DMS114 treated with DMSO at 0.1 percent for 48 hours (cell line): Measurements from ENCODE around the gene NAA80.

Experiments
- DNase-seq: peaks from one replicate; lab custom pipeline; 2025; ENCODE audit not compliant: unreplicated experiment; lab: John Stamatoyannopoulos, UW

NAA80 gene

DNA sequence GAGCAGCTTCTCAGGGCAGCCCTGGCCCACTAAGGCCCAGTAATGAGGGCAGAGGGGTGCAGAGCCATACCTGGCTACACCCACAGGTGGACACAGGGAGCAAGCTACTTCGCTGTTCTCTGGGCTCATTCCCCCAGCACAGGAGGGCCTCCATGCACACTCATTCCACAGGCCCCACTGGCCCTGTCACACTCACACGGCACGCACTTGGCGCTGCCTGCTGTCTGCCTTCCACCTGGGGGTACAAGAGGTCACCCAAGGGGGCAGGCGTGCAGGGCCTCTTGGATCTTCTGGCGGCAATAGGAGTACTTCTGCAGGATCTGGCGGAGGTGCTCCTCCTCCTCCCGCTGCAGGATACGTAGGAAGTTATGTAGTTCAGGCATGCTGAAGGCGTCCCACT is 31.1 kb upstream of the NAA80 start:
- no peak for DNase-seq

DNA sequence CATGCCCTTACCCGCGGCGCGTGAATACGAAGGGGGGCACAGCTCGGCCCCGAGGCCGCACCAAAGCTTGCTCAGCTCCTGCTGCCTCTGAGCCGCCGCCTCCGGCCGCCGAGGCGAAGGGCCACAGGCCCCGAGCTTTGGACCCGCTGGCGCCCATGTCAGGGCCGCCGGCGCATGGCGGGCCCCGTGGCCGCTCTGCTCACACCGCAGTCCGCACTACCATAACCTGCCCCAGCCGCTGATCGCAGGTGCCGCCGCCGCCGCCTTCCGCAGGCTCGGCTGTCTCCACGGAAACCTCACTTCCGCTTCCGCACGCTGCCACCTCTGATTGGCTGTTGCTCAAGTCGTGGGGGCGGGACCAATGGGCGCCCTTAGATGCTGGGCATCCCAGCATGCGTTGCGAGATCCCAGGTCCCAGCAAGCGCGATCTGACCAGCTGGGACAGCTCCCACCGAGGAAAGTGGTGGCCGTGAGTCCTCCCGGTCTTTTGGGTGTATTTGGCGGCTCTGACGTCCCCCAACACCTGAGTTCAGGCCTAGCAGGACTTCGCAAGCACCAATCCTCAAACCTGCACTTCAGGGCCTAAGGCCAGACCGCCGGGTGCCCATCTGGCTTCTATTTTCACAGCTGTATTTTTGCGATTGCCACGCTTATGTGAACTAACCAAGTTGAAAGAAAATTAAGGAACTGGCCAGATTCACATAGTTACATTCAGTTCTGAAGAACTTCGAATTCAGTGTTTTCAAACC is 28.9 kb upstream of the NAA80 start, which contains the start of gene TUSC2:
Gene TUSC2, minus strand, starts transcription at position 281 of the 749 bp plus-strand sequence. Its CDS starts 124 bp downstream, at position 157.
- DNase-seq, result peak; percentile 77

DNA sequence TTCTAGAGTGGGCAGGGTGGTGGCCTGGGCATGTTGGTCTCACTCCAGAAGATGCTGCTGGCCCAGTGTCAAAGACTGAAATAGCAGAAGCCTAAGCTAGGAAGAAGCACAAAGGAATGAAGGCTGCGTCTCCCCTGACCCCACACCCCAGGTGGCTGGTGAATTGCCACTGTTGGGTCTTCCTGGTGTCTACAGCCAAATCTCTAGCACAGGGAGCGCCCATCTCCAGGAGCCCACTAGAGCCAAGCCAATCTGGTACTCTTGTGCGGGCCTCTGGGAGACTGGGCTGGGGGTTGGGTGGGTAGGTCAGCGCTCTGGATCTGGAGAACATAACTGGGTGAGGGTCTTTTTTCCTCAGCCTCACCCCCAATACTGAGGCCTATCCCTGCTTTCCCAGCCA is 27.9 kb upstream of the NAA80 start:
- no peak for DNase-seq

DNA sequence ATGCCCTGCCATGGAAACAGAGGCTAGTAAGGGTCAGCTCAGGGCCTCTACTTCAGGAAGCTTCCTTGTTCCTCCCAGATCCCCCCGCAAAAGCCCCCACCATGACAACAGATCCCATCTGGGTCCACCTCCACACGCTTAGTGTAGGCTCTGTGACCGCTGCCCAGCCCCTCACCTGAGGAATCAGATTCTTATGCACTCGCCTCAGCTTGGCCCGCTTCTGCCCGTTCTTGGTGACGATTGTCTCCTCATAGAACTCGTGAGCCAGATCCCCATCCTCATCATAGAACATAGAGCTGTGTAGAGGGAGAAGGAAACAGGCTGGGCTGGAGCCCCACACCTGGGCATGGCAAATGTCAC is 27.0 kb upstream of the NAA80 start:
- DNase-seq, result no peak

DNA sequence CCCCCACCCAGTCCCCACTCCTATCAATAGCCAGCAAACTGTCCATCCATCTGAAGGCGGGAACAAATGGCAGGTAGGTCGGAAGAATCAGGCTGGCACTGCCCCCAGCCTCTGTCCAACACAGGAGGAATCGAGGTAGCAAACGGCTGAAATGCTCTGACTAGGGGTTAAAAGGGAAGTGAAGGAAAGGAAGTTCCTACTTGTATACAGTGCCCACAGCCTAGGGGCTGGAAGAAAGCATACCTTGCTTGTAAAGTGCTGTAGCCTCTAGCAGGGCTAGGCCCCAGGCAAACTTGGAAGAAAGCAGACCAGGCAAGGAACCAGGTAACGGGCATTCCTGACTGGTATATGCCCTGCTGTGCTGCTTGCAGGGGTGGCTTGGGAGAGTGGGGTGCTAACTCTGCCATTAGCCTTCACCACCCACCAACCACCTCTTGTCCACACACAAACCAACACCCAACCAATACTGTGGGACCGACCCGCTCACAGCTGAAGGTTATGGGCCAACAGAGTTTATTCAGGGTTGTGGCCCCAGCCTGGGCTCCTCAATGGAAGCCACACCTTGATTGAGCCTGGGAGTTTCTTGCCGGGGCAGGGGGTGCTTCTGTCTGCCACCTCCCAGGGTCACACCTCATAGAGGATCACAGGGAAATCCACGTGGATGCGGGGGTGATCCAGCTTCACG is 26.4 kb upstream of the NAA80 start:
- no peak for DNase-seq

DNA sequence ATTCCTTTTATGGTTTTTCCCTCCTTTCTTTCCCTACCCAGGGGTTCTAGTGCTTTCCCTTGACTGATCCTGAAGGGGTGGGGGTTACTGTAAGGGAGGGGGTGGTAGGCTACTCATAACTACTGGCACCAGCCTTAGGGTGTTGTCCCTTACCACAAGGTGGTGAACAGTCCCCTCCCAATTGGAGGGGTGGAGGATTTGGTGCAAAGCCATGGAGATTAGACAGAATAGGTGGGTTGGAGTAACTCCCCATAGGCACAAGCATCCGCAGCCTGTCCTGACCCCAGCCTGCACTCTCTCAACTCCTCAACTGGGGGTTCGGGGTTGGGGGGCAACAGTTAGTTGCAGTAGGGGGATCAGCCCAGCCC is 25.9 kb upstream of the NAA80 start:
- no peak for DNase-seq

DNA sequence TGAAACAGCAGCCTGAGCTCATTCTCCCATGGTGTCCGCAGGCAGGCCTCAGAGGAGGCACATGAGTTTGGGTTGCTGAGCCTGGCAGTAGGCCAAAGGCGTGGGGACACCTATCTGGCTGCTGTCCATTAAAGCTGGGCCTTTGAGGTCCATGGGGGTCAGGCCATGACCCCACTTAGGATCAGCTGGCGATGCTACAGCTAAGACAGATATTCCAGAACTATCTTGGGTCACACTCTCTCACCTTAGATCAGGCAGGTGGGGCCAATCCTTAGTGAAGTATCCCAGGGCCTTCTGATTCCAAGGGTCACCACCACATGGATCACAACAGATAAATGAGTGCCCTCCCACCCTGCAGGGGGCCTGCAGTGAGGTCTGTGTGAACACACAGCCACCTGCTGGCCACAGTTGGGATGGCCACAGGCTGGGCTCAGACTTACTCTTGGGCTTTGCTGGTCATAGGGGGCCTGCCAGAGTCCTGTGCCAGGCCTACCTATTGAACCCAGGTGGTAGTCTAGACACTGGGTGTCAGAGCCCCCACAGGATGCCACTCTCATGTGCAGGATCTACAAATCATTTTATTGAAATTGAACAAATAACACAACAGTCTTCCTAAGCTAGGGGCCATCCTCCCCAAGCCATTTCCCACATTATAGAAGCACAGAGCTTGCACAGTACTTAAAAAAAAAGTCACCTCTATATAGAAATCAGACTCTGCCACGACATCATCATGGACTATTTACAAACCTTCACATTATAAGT is 25.3 kb upstream of the NAA80 start:
- DNase-seq, result peak; percentile 30

DNA sequence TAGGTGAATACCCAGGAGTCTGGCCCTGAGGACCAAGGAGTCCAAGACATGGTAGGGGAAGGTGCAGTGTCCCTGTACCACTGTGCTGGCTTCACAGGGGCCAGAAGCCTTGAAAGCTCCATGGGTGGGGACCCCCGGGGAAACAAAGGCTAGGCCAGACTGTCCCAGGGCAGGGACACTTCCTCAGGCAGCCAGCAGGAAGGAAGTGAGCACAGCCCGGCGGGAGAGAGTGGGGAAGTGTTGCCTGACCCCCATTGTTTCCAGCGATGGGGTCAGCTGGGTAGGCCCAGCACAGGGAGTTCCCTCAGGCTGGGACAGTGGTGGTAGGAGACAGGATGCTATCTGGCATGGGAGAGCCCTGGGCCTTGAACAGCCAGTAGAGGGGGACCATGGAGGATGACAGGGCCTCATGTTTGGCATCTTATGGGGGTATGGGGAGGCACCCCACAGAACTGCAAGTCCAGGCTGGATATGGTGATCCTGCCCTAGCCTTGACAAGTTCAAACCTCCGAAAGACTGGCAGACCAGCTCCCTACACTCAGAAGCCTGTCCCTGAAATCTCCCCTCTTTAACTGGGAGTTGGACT is 24.5 kb upstream of the NAA80 start:
- no peak for DNase-seq

DNA sequence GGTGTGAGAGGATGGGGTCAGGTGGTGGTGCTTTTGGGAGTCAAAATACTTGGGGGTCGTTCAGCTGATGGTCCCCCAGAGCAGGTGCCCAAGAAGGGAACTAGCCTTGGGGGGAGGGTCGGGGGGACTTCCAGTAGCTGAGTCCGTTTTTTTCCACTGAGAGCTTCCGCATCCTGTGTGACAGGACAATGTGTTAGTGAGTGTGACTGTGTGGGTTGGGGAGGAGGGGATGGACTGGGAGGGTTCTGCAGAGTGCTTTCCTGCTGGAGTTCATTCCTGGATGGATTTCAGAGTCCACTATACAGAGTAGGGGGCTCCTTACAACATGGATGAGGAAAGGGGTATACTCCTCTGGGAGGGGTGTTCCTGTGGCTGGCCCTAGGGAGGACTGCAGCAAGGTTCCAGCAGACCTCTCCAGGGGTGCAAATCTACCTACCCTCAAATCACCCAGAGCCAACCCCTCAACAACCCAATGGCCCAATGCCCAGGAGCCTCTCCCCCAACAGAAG is 23.9 kb upstream of the NAA80 start:
- no peak for DNase-seq

DNA sequence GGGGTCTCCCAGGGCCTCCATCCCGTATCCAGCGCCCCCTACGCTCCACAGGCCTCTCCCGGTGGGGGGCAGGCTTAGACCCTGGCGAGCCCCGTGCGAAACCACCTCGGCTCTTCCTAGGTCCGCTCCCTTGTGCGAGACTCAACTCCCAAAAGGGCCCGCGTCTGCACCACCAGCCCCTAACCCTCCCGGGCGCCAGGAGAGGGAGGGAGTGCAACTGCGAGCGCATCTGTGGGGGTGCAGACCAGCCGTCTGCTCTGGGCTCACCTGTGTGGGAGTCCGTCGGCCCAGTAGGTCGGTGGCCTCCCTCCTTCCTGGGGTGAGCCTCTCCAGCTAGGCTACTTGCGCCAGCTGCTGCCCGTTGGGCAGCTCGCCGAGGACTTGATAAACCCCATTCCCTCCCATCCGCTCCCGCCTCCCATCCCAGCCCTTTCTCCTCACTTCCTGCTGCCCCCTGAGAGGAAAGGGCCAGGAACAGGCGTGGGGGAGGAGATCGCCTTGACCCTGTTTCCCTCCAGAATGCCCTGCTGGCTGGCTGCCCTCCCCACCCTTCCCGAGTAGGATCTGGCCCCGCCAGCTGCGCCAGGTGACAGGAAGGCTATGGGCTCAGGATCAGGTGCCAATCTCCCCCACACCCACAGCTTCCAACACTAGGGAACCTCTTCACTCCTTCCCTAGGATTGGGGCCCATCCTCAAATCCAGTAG is 23.3 kb upstream of the NAA80 start, which contains the start of gene HYAL2:
Gene HYAL2, minus strand, starts transcription at position 360 of the 706 bp plus-strand sequence. CDS start 2,256 bp downstream, outside the sequence.
- no peak for DNase-seq

DNA sequence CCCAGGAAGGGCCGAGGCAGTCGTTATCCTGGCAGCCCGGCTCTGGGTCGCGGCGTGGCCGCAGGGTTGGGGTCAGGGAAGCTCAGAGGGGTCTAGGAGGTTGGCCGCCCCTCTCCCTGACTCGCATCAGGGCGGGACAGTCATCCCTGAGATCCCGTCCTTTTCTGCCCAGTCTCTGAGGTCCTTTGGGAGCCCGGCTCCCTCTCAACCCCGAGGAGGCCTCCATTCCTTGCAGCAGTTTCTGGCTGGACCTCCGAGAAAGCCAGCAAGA is 22.8 kb upstream of the NAA80 start:
- no peak for DNase-seq

DNA sequence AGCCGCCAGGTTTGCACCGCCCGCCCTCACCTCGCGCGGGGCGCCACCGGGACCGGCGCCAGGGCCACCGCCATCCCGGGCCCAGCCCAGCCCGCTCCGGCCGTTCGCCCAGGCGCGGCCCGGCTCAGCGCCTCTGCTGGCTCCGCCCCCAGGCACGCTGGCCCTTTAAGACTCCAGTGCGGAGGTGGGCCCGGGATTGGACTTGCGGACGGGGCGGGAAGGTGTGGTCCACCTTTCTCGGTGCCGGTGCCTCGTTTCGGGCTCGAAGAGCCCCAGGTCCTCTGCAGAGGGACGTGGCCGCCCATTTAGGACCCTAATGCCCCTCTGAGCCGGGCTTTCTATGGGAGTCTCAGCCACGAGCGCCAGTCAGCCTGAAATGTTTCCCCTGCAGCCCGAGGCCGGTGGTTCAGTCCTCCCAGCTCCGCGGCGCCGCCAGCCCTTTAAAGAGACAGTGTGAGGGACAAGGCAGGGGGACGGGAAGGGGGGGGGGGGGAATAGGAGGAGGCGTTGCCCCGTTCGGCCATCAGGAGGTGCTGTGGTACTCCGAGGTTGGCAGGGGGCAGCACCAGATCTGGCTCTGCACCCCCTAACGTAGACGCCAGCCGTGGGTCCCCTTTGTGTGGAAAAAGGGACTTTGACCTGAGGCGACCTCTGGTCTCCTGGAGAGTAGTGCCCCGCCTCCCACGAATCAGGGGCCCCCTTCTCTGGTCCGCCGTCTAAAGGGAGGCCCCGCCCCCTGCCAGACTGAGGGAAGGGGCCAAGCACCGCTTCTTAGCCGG is 22.3 kb upstream of the NAA80 start:
- DNase-seq, result peak; percentile 78

DNA sequence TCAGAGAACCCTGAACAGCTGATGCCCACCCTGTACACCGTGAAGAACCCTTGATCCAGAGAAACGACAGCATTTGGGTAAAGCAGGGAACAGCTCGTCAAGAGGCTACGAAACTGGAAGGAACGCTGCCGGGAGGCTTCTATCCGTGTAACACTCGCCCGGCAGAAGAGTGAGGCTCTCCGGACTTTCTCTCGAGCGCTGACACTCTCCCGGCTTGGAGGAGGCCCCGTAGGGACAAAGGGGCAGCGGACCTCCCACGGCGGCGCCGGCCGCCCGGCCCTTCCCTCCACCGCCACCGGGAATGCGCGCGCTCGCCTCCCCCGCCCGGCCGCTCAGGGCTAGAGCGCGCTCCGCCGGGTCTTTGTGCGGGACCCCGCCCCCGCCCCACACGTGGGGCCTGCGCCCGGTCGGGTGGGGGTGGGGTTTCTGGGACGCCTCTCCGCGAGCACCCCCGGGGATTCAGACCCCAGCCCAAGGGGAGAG is 21.7 kb upstream of the NAA80 start:
- DNase-seq, result no peak

DNA sequence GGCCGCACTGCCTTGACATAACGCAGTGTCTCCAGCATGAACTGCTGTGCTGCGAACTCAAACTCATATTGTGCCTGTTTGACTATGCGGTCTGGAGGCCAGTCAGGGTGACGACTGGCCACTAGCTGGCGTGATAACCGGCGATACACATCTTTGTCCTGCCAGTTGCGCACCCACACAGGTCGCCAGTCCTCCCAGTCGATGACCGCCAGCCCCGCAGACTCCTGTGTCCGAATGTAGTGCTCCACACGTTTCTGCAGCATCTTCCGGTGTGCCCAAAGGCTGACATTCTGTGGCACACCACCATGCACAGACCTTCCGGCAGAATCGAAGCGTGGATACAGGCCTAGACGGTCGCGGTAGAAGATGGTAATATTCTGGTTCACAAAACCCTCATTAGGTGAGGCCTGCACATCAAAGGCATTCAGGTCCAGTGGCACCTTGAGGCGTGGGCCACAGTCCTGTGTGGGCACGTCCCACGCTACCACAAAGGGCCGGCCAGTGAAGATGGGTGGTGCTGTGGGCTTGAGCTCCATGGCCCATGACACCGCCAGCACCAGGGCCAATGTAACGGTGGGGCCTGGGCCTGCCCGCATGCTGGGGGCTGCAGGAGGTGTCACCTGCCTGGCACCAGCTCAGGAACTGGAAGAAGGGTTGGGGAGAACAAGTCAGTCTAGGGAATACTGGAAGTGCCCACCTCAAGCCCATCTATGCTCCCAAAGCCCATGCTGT is 20.9 kb upstream of the NAA80 start:
- no peak for DNase-seq

DNA sequence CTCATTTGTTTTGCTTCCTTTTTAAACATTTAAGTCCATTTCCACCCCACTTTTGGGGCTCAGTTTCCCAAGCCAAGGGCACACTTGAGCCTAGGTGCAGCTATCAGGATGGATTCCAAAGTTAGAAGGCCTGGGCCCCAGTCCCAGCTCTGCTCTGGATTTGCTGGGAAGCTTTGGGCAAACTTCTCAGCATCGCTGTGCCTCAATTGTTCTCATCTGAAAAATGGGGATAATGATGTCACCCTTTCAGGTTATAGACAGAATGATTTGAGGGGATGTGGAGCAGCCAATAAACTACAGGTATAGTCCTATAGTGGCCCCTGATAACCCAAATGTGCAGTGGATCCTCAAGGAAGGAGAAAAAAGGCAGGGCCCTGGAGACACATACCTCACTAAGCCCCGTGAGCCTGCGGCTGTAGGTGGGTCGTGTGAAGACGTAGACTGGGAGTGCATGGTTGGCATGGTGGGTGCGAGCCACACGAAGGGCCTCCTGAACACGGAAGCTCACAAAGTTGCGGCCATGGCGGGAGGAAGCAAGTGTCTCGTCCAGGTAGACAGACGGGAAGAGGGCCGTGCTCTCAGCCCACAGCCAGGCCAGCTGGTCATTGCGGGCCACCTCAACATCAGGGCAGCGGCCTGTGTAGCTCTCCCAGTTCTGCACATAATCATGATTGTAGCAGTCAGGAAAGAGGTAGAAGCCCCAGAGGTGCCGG is 20.1 kb upstream of the NAA80 start:
- no peak for DNase-seq

DNA sequence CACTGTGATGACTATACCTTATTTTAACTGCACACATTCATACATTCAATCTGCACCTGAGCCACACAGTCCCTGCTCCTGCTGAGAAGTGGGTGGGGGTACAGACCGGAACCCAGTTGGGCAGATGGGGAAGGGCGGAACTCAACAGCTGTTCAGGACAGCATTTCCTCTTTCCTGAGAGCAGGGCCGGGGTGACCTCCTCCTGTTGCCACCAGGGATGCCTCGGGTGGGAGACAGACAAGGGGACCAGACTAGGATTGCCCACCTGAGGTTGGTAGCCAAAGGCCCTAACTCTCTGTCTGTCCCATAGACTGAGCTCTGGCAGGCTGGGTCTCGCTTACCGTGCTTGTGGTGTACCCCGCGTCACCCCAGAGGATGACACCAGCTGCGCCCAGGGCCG is 19.4 kb upstream of the NAA80 start:
- no peak for DNase-seq

DNA sequence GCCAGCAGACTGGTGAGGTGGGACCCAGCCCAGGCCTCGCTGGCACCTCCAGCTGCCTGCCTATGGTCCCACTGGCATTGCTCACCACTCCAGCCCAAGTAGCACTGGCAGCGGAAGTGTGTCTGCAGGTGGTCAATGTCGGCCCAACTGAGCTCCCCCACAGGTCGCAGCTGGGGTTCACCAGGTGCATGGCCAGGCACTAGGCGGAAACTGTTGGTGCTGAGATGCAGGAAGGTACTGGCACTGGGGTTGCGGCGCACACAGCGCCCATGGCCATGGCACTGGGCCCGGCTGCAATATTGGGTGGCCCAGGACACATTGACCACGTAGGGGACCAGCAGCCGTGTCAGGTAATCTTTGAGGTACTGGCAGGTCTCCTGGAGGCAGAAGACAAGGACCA is 19.0 kb upstream of the NAA80 start:
- no peak for DNase-seq

DNA sequence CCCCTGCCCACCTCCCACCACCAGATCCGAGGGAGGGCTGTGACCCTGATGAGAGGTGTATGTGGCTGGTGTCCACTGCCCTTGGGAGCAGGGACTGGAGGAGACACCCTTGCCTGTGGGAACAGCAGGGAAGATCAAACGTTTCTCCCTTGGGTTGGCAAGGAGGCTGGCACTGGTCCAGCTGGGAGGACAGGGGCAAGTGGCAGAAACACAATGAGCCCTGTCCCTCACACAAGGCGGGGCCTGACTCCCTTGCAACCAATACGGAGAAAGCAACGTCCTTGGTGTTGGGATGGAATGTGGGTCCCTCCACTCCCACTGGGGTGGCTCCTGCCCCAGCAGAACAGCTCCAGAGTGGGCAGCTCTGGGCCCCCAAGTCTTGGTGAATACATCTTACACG is 18.1 kb upstream of the NAA80 start:
- no peak for DNase-seq
